ENCODE measurements around the gene GIMAP2.

GIMAP2 gene

GRCh38 chr7:150732786-150733481 is 47.4 kb downstream of the GIMAP2 start:
- no peak for DNase-seq (ENCODE audit: extremely low read depth in 1 of 2, low read depth in 1 of 2)

- no peak for DNase-seq (ENCODE audit: extremely low read depth in 1 of 2, low read depth in 1 of 2)
These were observed 48.1 kb downstream of the GIMAP2 start for GRCh38 chr7:150733482-150734095.

GRCh38 chr7:150734254-150734653 is 48.7 kb downstream of the GIMAP2 start:
- no peak for DNase-seq (ENCODE audit: extremely low read depth in 1 of 2, low read depth in 1 of 2)

GRCh38 chr7:150735596-150736358 is 50.3 kb downstream of the GIMAP2 start:
- DNase-seq (ENCODE audit: extremely low read depth in 1 of 2, low read depth in 1 of 2): no peak

GRCh38 chr7:150736864-150737263 is 51.4 kb downstream of the GIMAP2 start:
- no peak for DNase-seq (ENCODE audit: extremely low read depth in 1 of 2, low read depth in 1 of 2)

GRCh38 chr7:150737265-150738055 is 52.0 kb downstream of the GIMAP2 start, which contains the start of gene GIMAP5:
GIMAP5 (plus strand) TSS chr7:150737418; CDS start chr7:150740885, 3,467 bp downstream.
- DNase-seq (ENCODE audit: extremely low read depth in 1 of 2, low read depth in 1 of 2): peak in 1 of 2 donors; percentile 33

- no peak for DNase-seq (ENCODE audit: extremely low read depth in 1 of 2, low read depth in 1 of 2)
These were observed 52.6 kb downstream of the GIMAP2 start for GRCh38 chr7:150738092-150738491.

- no peak for DNase-seq (ENCODE audit: extremely low read depth in 1 of 2, low read depth in 1 of 2)
These were observed 53.1 kb downstream of the GIMAP2 start for GRCh38 chr7:150738591-150739001.

- no peak for DNase-seq (ENCODE audit: extremely low read depth in 1 of 2, low read depth in 1 of 2)
These were observed 53.5 kb downstream of the GIMAP2 start for GRCh38 chr7:150739033-150739432.

GRCh38 chr7:150740053-150740452 is 54.5 kb downstream of the GIMAP2 start:
- DNase-seq (ENCODE audit: extremely low read depth in 1 of 2, low read depth in 1 of 2): no peak

- no peak for DNase-seq (ENCODE audit: extremely low read depth in 1 of 2, low read depth in 1 of 2)
These were observed 56.9 kb downstream of the GIMAP2 start for GRCh38 chr7:150742286-150742968.
